Caco-2 (cell line): Measurements from ENCODE around the gene MCM3AP. TPM values are rescaled to one million over a fixed set of nuclear protein-coding genes. Genes with fewer than 3 reads are reported as not detected.
"Not testable (repeated sequence)": the region's sequence is repeated elsewhere in the genome, so short reads cannot be mapped to it uniquely, and the experiment has no call there.

Source experiments
- BruUV-seq: library from RNA; stranded (reverse); fragments of 400-500 nt; replicated peaks from 2 replicates; lab custom pipeline; 2021; lab: Mats Ljungman, UMichigan
- CTCF ChIA-PET: fragments of 300-600 bp; sonication (Branson Sonifier 250); formaldehyde crosslinking; loops from one replicate; lab custom pipeline; 2022; ENCODE audit warnings: antibody characterized with exemption; lab: Charles Lee
- POLR2A ChIA-PET: fragments of 300-600 bp; sonication (Branson Sonifier 250); formaldehyde crosslinking; loops from one replicate; lab custom pipeline; 2022; ENCODE audit warnings: antibody characterized with exemption; lab: Charles Lee
- DNase-seq, 2 experiments: peaks; one replicate each; pipeline versions ENCODE4 v3.0.0 to v3.0.0-alpha.2; 2020 to 2022
- H3K27me3 ChIP-seq: replicated peaks from 2 replicates; pipeline ENCODE4 v1.6.0; 2011; ENCODE audit warnings: low read length; ENCODE audit not compliant: control insufficient read depth, insufficient read depth
- H3K36me3 ChIP-seq: 2 replicates; pipeline ENCODE4 v1.5.1; 2011; ENCODE audit warnings: low read length; ENCODE audit not compliant: control insufficient read depth, insufficient read depth
- H3K4me1 ChIP-seq: fragments of 250-450 bp; sonication (Bioruptor Pico); 2 replicates; pipeline ENCODE4 v1.5.1; 2020; ENCODE audit warnings: mild to moderate bottlenecking
- H3K4me3 ChIP-seq: 2 replicates; pipeline ENCODE4 v1.5.1; 2011; ENCODE audit warnings: low read depth, mild to moderate bottlenecking, control low read depth, low read length
- H3K9me3 ChIP-seq: fragments of 250-450 bp; sonication (Bioruptor Pico); 2 replicates; pipeline ENCODE4 v1.5.1; 2020; ENCODE audit warnings: mild to moderate bottlenecking, moderate library complexity
- H3K27ac Mint-ChIP-seq: one replicate; pipeline ENCODE4 v1.8.0; 2022; ENCODE audit warnings: mixed read lengths; ENCODE audit not compliant: unreplicated experiment
- H3K27me3 Mint-ChIP-seq: one replicate; pipeline ENCODE4 v1.8.0; 2022; ENCODE audit warnings: mixed read lengths; ENCODE audit not compliant: insufficient read depth, unreplicated experiment
- H3K36me3 Mint-ChIP-seq: one replicate; pipeline ENCODE4 v1.8.0; 2022; ENCODE audit warnings: mild to moderate bottlenecking, mixed read lengths; ENCODE audit not compliant: insufficient read depth, unreplicated experiment
- H3K4me1 Mint-ChIP-seq: one replicate; pipeline ENCODE4 v1.8.0; 2022; ENCODE audit warnings: low read depth, mixed read lengths; ENCODE audit not compliant: unreplicated experiment
- H3K4me3 Mint-ChIP-seq: one replicate; pipeline ENCODE4 v1.8.0; 2022; ENCODE audit warnings: mild to moderate bottlenecking, moderate library complexity, mixed read lengths; ENCODE audit not compliant: unreplicated experiment
- H3K9me3 Mint-ChIP-seq: one replicate; pipeline ENCODE4 v1.8.0; 2022; ENCODE audit warnings: mixed read lengths; ENCODE audit not compliant: unreplicated experiment
- CTCF ChIP-seq, 2 experiments: fragments of 200-600 bp in 1 of 2; IDR thresholded peaks; 1 replicate in 1 of 2; 2 replicates in 1 of 2; pipeline versions ENCODE4 v1.5.1 to v1.8.0; 2011 to 2022; ENCODE audit warnings: antibody characterized with exemption in 1 of 2, control low read depth in 1 of 2, inconsistent platforms in 1 of 2, low read depth in 1 of 2, low read length in 1 of 2, mild to moderate bottlenecking in 1 of 2, moderate library complexity in 1 of 2; ENCODE audit not compliant: insufficient read depth in 1 of 2, severe bottlenecking in 1 of 2, unreplicated experiment in 1 of 2
- intact Hi-C: fragments of 100-400 bp; cut with micrococcal nuclease; formaldehyde crosslinking; loops from one replicate; pipeline ENCODE4 v1.10.0; 2022; ENCODE audit not compliant: unreplicated experiment
- total RNA-seq: library from RNA; stranded (reverse); gene quantifications from 2 replicates; pipeline ENCODE4 v1.2.3, GENCODE V29; 2022

MCM3AP gene
- total RNA-seq, 1 experiment from 2014 or later = 88.1 TPM

DNA sequence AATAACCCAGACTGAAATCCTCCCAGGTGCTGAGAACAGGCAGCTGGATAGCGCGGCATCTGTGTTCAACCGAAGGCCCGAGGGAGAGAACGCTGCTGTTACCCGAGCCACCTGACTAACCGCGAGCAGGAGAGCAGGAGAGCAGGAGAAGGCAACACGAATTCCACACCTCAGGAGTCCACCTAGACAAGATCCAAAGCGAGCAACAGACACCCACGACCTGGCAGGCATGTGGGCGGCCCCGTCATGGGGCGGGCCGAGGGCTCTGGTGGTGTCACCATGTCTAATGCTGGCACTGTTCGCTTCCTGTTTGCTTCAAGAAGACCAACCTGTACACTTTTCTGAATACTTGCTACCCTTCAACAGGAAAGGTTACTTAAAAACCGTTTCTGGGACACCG lies 80.2 kb downstream of the MCM3AP start:
- no peak overlapping the region for H3K27ac Mint-ChIP-seq
- H3K9me3 ChIP-seq = no peaks in the 10 kb centered on the region
- DNase-seq = no peak
- no peaks in the 10 kb centered on the region for H3K4me1 ChIP-seq
- H3K4me1 Mint-ChIP-seq = no peaks in the 10 kb centered on the region
- no peaks in the 10 kb centered on the region for H3K27me3 ChIP-seq
- no peaks in the 10 kb centered on the region for H3K9me3 Mint-ChIP-seq
- BruUV-seq = no TSS peak
- no peaks in the 10 kb centered on the region for H3K27me3 Mint-ChIP-seq
- POLR2A ChIA-PET = no interaction called here
- H3K4me3 Mint-ChIP-seq = no peak overlapping the region
- peaks cover 47% of the 10 kb centered on the region for H3K36me3 Mint-ChIP-seq
- no peak for TF ChIP-seq CTCF (IDR thresholded peaks at IDR 0.05; ENCODE audit: insufficient read depth in 1 of 2, low read depth in 1 of 2, low read length in 1 of 2, severe bottlenecking in 1 of 2, unreplicated experiment in 1 of 2)
- no peaks in the 10 kb centered on the region; the same call in none of the 2 replicates for H3K36me3 ChIP-seq
- intact Hi-C loops = no loop called here
- no peak overlapping the region for H3K4me3 ChIP-seq
- CTCF ChIA-PET = no interaction called here

GRCh38 chr21:46203203-46203600 lies 82.2 kb downstream of the MCM3AP start:
- no peak overlapping the region for H3K27ac Mint-ChIP-seq
- H3K4me3 Mint-ChIP-seq = no peak overlapping the region
- no peaks in the 10 kb centered on the region for H3K9me3 ChIP-seq
- CTCF ChIA-PET = no interaction called here
- peaks cover 2% of the 10 kb centered on the region for H3K36me3 ChIP-seq
- peaks cover 57% of the 10 kb centered on the region for H3K36me3 Mint-ChIP-seq
- BruUV-seq = no TSS peak
- POLR2A ChIA-PET = no interaction called here
- H3K27me3 ChIP-seq = no peaks in the 10 kb centered on the region
- no peak for DNase-seq
- no peaks in the 10 kb centered on the region for H3K27me3 Mint-ChIP-seq
- no peak for TF ChIP-seq CTCF (IDR thresholded peaks at IDR 0.05; ENCODE audit: insufficient read depth in 1 of 2, low read depth in 1 of 2, low read length in 1 of 2, severe bottlenecking in 1 of 2, unreplicated experiment in 1 of 2)
- no peaks in the 10 kb centered on the region for H3K4me1 Mint-ChIP-seq
- intact Hi-C loops = no loop called here
- H3K4me3 ChIP-seq = no peak overlapping the region
- no peaks in the 10 kb centered on the region for H3K9me3 Mint-ChIP-seq
- H3K4me1 ChIP-seq = no peaks in the 10 kb centered on the region

GRCh38 chr21:46202592-46203202 lies 82.7 kb downstream of the MCM3AP start:
- Mint-ChIP-seq H3K27ac (no peak overlapping the region), H3K4me3 (no peak overlapping the region), H3K9me3 (no peaks in the 10 kb centered on the region), H3K36me3 (peaks cover 57% of the 10 kb centered on the region), H3K27me3 (no peaks in the 10 kb centered on the region), H3K4me1 (no peaks in the 10 kb centered on the region)
- peaks cover 2% of the 10 kb centered on the region for H3K36me3 ChIP-seq
- ChIA-PET POLR2A (no interaction called here), CTCF (no interaction called here)
- intact Hi-C loops = no loop called here
- H3K4me3 ChIP-seq = no peak overlapping the region
- BruUV-seq = no TSS peak
- H3K27me3 ChIP-seq = no peaks in the 10 kb centered on the region
- H3K4me1 ChIP-seq = no peaks in the 10 kb centered on the region
- DNase-seq = no peak
- no peaks in the 10 kb centered on the region for H3K9me3 ChIP-seq
- no peak for TF ChIP-seq CTCF (IDR thresholded peaks at IDR 0.05; ENCODE audit: insufficient read depth in 1 of 2, low read depth in 1 of 2, low read length in 1 of 2, severe bottlenecking in 1 of 2, unreplicated experiment in 1 of 2)

DNA sequence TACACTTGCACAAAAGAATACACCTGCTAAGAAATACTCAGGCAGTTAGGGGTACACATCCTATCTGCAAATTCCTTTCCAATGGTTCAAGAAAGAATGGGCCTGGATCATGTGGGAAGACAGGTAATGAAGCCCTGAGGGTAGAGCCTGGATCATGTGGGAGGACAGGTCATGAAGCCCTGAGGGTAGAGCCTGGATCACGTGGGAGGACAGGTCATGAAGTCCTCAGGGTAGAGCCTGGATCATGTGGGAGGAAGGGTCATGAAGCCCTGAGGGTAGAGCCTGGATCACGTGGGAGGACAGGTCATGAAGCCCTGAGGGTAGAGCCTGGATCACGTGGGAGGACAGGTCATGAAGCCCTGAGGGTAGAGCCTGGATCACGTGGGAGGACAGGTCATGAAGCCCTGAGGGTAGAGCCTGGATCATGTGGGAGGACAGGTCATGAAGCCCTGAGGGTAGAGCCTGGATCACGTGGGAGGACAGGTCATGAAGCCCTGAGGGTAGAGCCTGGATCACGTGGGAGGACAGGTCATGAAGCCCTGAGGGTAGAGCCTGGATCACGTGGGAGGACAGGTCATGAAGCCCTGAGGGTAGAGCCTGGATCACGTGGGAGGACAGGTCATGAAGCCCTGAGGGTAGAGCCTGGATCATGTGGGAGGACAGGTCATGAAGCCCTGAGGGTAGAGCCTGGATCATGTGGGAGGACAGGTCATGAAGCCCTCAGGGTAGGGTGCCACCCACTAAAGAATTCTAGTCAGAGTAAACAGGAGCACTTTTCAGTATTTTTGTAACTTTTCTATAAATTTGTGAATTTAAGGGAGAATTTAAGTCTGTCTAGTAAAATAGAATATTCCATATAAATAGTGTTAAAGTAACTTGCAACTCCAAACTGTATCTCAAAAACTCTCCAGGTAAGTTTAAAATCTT lies 84.3 kb downstream of the MCM3AP start:
- peaks cover 67% of the 10 kb centered on the region for H3K36me3 Mint-ChIP-seq
- POLR2A ChIA-PET, H3K4me3 ChIP-seq, H3K27me3 ChIP-seq, H3K4me1 Mint-ChIP-seq, intact Hi-C loops, BruUV-seq, CTCF ChIA-PET, H3K27me3 Mint-ChIP-seq, H3K4me3 Mint-ChIP-seq, H3K9me3 ChIP-seq, H3K36me3 ChIP-seq, H3K4me1 ChIP-seq, H3K9me3 Mint-ChIP-seq, H3K27ac Mint-ChIP-seq: not testable (repeated sequence)
- DNase-seq = peak in 1 of 2 experiments; percentile 6
